Loucy (cell line): ENCODE results near the gene KIF13A.
"Not testable (repeated sequence)": the region's sequence is repeated elsewhere in the genome, so short reads cannot be mapped to it uniquely, and the experiment has no call there.

ENCODE experiments used
- H2AFZ ChIP-seq: fragments of 200-600 bp; sonication (generic); 2 replicates; pipeline ENCODE4 v1.6.0; 2016; ENCODE audit warnings: antibody characterized with exemption, mild to moderate bottlenecking, low read length, moderate library complexity
- H3F3A ChIP-seq: fragments of 200-600 bp; 2 replicates; pipeline ENCODE4 v1.6.0; 2016; ENCODE audit warnings: antibody characterized with exemption, low read depth, mild to moderate bottlenecking
- H3K27me3 ChIP-seq: fragments of 200-600 bp; sonication (generic); 2 replicates; pipeline ENCODE4 v1.6.1; 2014; ENCODE audit warnings: low read length, mild to moderate bottlenecking; ENCODE audit not compliant: insufficient read depth, poor library complexity, severe bottlenecking
- H3K36me3 ChIP-seq: fragments of 200-600 bp; sonication (generic); 2 replicates; pipeline ENCODE4 v1.6.1; 2016; ENCODE audit warnings: low read length; ENCODE audit not compliant: insufficient read depth
- H3K4me1 ChIP-seq: fragments of 200-600 bp; sonication (generic); 2 replicates; pipeline ENCODE4 v1.5.1; 2014; ENCODE audit warnings: low read length, mild to moderate bottlenecking; ENCODE audit not compliant: insufficient read depth, poor library complexity, severe bottlenecking
- H3K4me2 ChIP-seq: fragments of 200-600 bp; sonication (generic); 2 replicates; pipeline ENCODE4 v1.6.0; 2014; ENCODE audit warnings: antibody characterized with exemption, low read length, low read depth, mild to moderate bottlenecking; ENCODE audit not compliant: poor library complexity, severe bottlenecking
- H3K4me3 ChIP-seq: fragments of 200-600 bp; sonication (generic); 2 replicates; pipeline ENCODE4 v1.5.1; 2014; ENCODE audit warnings: low read length, mild to moderate bottlenecking, mixed read lengths; ENCODE audit not compliant: poor library complexity, severe bottlenecking
- H3K79me2 ChIP-seq: fragments of 200-600 bp; sonication (generic); 2 replicates; pipeline ENCODE4 v1.6.1; 2014; ENCODE audit warnings: low read length; ENCODE audit not compliant: insufficient read depth
- H3K9ac ChIP-seq: fragments of 200-600 bp; sonication (generic); 2 replicates; pipeline ENCODE4 v1.6.0; 2014; ENCODE audit warnings: mild to moderate bottlenecking, low read depth, low read length, moderate library complexity; ENCODE audit not compliant: poor library complexity, severe bottlenecking
- H3K9me2 ChIP-seq: fragments of 200-600 bp; sonication (generic); replicated peaks from 2 replicates; pipeline ENCODE4 v1.6.1; 2016; ENCODE audit warnings: low read depth, low read length, mixed read lengths
- H3K9me3 ChIP-seq: fragments of 200-600 bp; sonication (generic); 2 replicates; pipeline ENCODE4 v1.6.1; 2014; ENCODE audit warnings: mild to moderate bottlenecking, antibody characterized with exemption, low read length, low read depth; ENCODE audit not compliant: insufficient read depth
- H4K20me1 ChIP-seq: fragments of 200-600 bp; sonication (generic); 2 replicates; pipeline ENCODE4 v1.6.0; 2014; ENCODE audit warnings: antibody characterized with exemption, low read length, mild to moderate bottlenecking; ENCODE audit not compliant: insufficient read depth, poor library complexity, severe bottlenecking
- EZH2phosphoT487 ChIP-seq: fragments of 200-600 bp; IDR thresholded peaks from 2 replicates; pipeline ENCODE4 v1.6.1; 2018; ENCODE audit warnings: antibody characterized with exemption, mild to moderate bottlenecking, moderate library complexity, borderline replicate concordance
- TF ChIP-seq, protein P1 (sequence below): fragments of 200-600 bp; sonication (generic); conservative IDR thresholded peaks from 2 replicates; pipeline ENCODE4 v1.5.1; 2014; ENCODE audit warnings: mild to moderate bottlenecking, antibody characterized with exemption, low read length

The KIF13A gene

DNA sequence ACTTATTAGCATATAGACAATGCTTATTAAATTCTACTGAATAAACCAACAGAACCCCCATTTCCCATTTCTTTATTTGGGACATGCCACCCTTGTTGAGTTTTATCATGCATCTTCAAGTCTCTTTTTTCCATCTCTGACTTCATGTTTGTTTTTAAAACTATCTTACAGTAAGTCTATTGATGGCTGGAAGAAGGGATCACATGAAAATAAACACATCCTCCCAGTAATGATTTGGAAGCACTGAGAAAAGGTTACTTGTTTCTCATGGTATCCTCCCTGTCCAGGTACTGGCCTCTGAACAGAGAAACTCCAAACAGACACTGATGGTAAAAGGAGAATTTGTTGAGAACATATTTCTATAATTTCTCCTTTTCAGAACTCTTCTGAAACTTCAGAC lies 74.9 kb downstream of the KIF13A start:
- Histone ChIP-seq H4K20me1 (no peaks in the 10 kb centered on the region), H3K4me1 (peaks cover 2% of the 10 kb centered on the region), H3K9me2 (no peaks in the 10 kb centered on the region), H3K36me3 (no peaks in the 10 kb centered on the region), H3K79me2 (no peaks in the 10 kb centered on the region), H2AFZ (no peak overlapping the region), H3K4me2 (no peak overlapping the region), H3K9me3 (no peaks in the 10 kb centered on the region), H3K4me3 (no peak overlapping the region), H3F3A (no peaks in the 10 kb centered on the region), H3K9ac (no peak overlapping the region), H3K27me3 (no peaks in the 10 kb centered on the region)
- TF ChIP-seq, protein P1, sequence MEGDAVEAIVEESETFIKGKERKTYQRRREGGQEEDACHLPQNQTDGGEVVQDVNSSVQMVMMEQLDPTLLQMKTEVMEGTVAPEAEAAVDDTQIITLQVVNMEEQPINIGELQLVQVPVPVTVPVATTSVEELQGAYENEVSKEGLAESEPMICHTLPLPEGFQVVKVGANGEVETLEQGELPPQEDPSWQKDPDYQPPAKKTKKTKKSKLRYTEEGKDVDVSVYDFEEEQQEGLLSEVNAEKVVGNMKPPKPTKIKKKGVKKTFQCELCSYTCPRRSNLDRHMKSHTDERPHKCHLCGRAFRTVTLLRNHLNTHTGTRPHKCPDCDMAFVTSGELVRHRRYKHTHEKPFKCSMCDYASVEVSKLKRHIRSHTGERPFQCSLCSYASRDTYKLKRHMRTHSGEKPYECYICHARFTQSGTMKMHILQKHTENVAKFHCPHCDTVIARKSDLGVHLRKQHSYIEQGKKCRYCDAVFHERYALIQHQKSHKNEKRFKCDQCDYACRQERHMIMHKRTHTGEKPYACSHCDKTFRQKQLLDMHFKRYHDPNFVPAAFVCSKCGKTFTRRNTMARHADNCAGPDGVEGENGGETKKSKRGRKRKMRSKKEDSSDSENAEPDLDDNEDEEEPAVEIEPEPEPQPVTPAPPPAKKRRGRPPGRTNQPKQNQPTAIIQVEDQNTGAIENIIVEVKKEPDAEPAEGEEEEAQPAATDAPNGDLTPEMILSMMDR, result no peak
- no peak for TF ChIP-seq EZH2phosphoT487

DNA sequence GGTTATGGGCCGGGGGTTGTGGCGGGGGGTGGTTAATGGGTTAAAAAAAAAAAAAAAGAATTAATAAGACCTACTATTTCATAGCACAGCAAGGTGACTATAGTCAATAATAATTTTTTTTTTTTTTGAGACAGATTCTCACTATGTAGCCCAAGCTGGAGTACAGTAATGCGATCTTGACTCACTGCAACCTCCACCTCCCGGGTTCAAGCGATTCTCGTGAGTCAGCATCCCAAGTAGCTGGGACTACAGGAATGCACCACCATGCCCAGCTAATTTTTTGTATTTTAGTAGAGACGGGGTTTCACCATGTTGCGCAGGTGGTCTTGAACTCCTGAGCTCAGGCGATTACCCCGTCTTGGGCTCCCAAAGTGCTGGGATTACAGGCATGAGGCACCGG lies 75.8 kb downstream of the KIF13A start:
- H3F3A ChIP-seq, H3K9me2 ChIP-seq, H3K36me3 ChIP-seq, H2AFZ ChIP-seq, H3K9me3 ChIP-seq, H3K4me3 ChIP-seq, H3K79me2 ChIP-seq, H3K27me3 ChIP-seq, H3K4me1 ChIP-seq, H4K20me1 ChIP-seq, H3K9ac ChIP-seq, H3K4me2 ChIP-seq: not testable (repeated sequence)

DNA sequence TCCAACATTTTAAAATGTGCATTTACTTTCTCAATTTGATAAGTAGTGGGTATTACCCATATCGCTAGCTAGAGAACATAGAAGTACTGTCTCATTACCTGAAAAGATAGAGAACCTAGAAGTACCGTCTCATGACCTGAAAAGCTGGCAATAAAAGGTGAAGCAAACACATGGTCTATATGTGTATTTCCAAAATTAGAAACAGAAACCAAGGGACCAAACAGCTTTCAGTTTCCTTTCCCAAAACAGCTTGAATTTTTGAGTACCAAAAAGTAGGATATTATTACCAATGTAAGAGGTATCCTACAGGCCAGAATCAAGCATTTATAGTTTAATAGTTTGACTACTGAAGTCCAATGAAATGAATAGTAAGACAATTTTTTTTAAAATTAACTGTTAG lies 77.2 kb downstream of the KIF13A start:
- no peak overlapping the region for H3K9ac ChIP-seq
- no peaks in the 10 kb centered on the region for H3K9me3 ChIP-seq
- peaks cover 7% of the 10 kb centered on the region for H3K4me1 ChIP-seq
- H3K36me3 ChIP-seq, result no peaks in the 10 kb centered on the region
- no peaks in the 10 kb centered on the region for H3F3A ChIP-seq
- H3K4me2 ChIP-seq, result peak overlapping the region; percentile 1
- TF ChIP-seq, protein P1, result no peak
- TF ChIP-seq EZH2phosphoT487, result no peak
- H3K27me3 ChIP-seq, result no peaks in the 10 kb centered on the region
- no peak overlapping the region for H3K4me3 ChIP-seq
- no peak overlapping the region for H2AFZ ChIP-seq
- no peaks in the 10 kb centered on the region for H3K79me2 ChIP-seq
- no peaks in the 10 kb centered on the region for H3K9me2 ChIP-seq
- no peaks in the 10 kb centered on the region for H4K20me1 ChIP-seq

DNA sequence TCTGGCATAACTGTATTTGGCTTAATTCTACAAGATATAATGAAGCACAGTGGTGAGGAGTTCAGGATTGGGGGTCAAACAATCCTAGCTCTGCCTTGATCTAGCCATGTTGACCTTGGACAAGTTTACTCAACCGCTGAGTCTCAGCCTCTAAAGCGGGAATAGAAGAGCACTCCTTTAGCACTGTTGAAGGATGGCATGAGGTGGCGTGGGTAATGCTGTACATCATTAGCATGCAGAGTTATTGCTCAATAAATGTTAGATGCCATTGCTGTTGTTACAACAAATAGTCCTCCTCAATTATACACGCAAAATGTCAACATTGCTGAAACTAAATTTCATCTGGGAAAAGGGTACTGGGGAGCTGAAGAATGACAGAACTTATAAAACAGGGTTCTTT lies 78.6 kb downstream of the KIF13A start:
- no peaks in the 10 kb centered on the region for H3K79me2 ChIP-seq
- TF ChIP-seq, protein P1, result no peak
- no peak for TF ChIP-seq EZH2phosphoT487
- H2AFZ ChIP-seq, result no peak overlapping the region

More for the DNA sequence above, 78.6 kb downstream of the KIF13A start:
- no peak overlapping the region for H3K4me3 ChIP-seq
- H3K4me1 ChIP-seq, result peaks cover 7% of the 10 kb centered on the region
- no peaks in the 10 kb centered on the region for H3K9me2 ChIP-seq
- H3K36me3 ChIP-seq, result no peaks in the 10 kb centered on the region
- H3K27me3 ChIP-seq, result no peaks in the 10 kb centered on the region
- no peak overlapping the region for H3K9ac ChIP-seq
- no peaks in the 10 kb centered on the region for H3F3A ChIP-seq
- H3K4me2 ChIP-seq, result no peak overlapping the region
- no peaks in the 10 kb centered on the region for H4K20me1 ChIP-seq
- no peaks in the 10 kb centered on the region for H3K9me3 ChIP-seq
